ENCODE measurements around the gene SATB2.

The SATB2 gene

GRCh38 chr2:199278099-199278498, 179.6 kb downstream of the SATB2 start:
- DNase-seq (ENCODE audit: low spot score): no peak
- in situ Hi-C loops (cut with MboI; ENCODE audit: low pct_unique_long_range_greater_than_20kb, low sequenced_read_pairs, unreplicated experiment): no loop called here
- TF ChIP-seq CTCF (IDR thresholded peaks at IDR 0.05; ENCODE audit: extremely low read depth, insufficient read depth, missing control alignments): no peak

- no peak for TF ChIP-seq CTCF (IDR thresholded peaks at IDR 0.05; ENCODE audit: extremely low read depth, insufficient read depth, missing control alignments)
- no peak for DNase-seq (ENCODE audit: low spot score)
- in situ Hi-C loops (cut with MboI; ENCODE audit: low pct_unique_long_range_greater_than_20kb, low sequenced_read_pairs, unreplicated experiment): no loop called here
These were observed 184.7 kb downstream of the SATB2 start for GRCh38 chr2:199273042-199273511.

- no peak for DNase-seq (ENCODE audit: low spot score)
- in situ Hi-C loops (cut with MboI; ENCODE audit: low pct_unique_long_range_greater_than_20kb, low sequenced_read_pairs, unreplicated experiment): no loop called here
- no peak for TF ChIP-seq CTCF (IDR thresholded peaks at IDR 0.05; ENCODE audit: extremely low read depth, insufficient read depth, missing control alignments)
These were observed 195.8 kb downstream of the SATB2 start for GRCh38 chr2:199261936-199262335.

GRCh38 chr2:199261239-199261638, 196.5 kb downstream of the SATB2 start:
- in situ Hi-C loops (cut with MboI; ENCODE audit: low pct_unique_long_range_greater_than_20kb, low sequenced_read_pairs, unreplicated experiment): no loop called here
- no peak for TF ChIP-seq CTCF (IDR thresholded peaks at IDR 0.05; ENCODE audit: extremely low read depth, insufficient read depth, missing control alignments)

GRCh38 chr2:199259671-199260070, 198.1 kb downstream of the SATB2 start:
- in situ Hi-C loops (cut with MboI; ENCODE audit: low pct_unique_long_range_greater_than_20kb, low sequenced_read_pairs, unreplicated experiment): no loop called here
- no peak for DNase-seq (ENCODE audit: low spot score)
- no peak for TF ChIP-seq CTCF (IDR thresholded peaks at IDR 0.05; ENCODE audit: extremely low read depth, insufficient read depth, missing control alignments)

More at GRCh38 chr2:199261239-199261638, 196.5 kb downstream of the SATB2 start:
- DNase-seq (ENCODE audit: low spot score): no peak

- peak; percentile 7 for DNase-seq (ENCODE audit: low spot score)
- in situ Hi-C loops (cut with MboI; ENCODE audit: low pct_unique_long_range_greater_than_20kb, low sequenced_read_pairs, unreplicated experiment): no loop called here
- peak; percentile 33 for TF ChIP-seq CTCF (IDR thresholded peaks at IDR 0.05; ENCODE audit: extremely low read depth, insufficient read depth, missing control alignments)
These were observed 199.4 kb downstream of the SATB2 start for GRCh38 chr2:199258291-199258690.
